ENCODE results near the gene CEBPE. TPM values are rescaled to one million over a fixed set of nuclear protein-coding genes. Genes with fewer than 3 reads are reported as not detected.

Gene CEBPE
- total RNA-seq, 2 donors from 2014 or later, result 0.25 TPM; not detected in 1

DNA sequence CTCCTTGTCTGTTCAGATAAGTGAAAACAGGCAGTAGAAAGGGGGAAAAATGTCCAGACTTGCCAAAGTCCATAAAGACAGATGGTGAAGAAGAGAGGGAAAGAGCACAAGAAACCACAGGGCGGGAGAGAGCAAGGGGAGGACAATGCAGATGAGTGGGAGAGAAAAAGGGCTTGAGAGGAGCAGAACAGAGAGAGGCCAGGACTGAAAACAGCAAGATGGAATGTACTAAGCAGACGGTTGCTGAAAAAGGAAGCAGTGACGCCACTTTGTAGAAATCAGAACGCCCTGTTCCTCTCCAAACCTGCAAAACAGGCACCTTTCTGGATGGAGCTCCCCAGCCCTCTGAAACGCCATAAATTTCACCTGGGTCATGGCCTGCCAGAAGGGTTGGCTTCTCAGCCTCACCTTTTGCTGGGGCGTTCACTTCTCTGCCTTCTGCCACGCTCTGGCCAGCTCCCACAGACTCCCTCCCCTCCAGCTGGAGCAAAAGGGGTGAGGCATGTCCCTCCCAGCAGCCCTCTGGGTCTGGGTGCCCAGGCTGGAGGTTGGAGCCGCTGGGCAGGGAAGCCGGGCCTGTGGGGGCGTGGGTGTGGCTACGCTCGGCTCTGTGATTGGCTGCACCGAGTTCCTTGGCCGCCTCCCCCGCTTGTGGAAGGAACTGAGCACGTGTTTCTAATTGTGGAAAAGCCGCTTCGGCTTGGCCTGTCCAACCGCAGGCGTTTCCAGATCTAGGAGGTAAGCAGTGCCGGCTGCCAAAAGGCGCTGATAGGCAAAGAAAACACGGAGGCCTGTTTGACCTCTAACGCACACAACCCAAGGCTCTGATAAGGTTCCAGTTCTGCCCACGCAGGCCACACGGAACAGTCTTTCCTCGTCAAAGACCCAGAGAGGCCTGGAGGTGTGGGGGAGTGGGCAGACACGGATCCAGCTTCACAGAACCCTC is 35.1 kb upstream of the CEBPE start:
- ATAC-seq (no peak), DNase-seq (no peak)
- peaks cover 49% of the 10 kb centered on the region for H3K27me3 Mint-ChIP-seq
- H3K36me3 Mint-ChIP-seq (ENCODE audit: low read depth), result peaks cover 5% of the 10 kb centered on the region
- H3K9me3 ChIP-seq (ENCODE audit: control insufficient read depth, low read length, poor library complexity, severe bottlenecking), result no peaks in the 10 kb centered on the region
- H3K27ac Mint-ChIP-seq, result no peak overlapping the region
- H3K4me3 Mint-ChIP-seq, result no peak overlapping the region
- H3K4me1 Mint-ChIP-seq, result peaks cover 3% of the 10 kb centered on the region

DNA sequence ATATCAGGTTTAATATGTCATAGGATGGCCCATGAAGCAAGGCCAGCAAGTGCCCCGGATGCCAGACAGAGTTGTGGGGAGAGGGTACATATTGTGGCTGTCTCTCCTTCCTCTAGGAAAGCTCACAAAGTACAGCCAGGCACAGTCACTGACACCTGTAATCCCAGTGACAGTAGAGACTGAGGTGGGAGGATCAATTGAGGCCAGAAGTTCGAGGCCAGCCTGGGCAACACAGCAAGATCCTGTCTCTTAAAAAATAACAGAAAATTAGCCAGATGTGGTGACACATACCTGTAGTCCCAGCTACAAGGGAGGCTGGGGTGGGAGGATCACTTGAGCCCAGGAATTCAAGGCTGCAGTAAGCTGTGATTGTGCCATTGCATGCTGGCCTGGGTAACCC is 32.3 kb upstream of the CEBPE start:
- peaks cover 3% of the 10 kb centered on the region for H3K4me1 Mint-ChIP-seq
- no peak for ATAC-seq
- no peak for DNase-seq
- peaks cover 52% of the 10 kb centered on the region for H3K27me3 Mint-ChIP-seq
- H3K27ac Mint-ChIP-seq, result no peak overlapping the region
- no peaks in the 10 kb centered on the region for H3K9me3 ChIP-seq (ENCODE audit: control insufficient read depth, low read length, poor library complexity, severe bottlenecking)
- no peak overlapping the region for H3K4me3 Mint-ChIP-seq
- peaks cover 5% of the 10 kb centered on the region for H3K36me3 Mint-ChIP-seq (ENCODE audit: low read depth)

DNA sequence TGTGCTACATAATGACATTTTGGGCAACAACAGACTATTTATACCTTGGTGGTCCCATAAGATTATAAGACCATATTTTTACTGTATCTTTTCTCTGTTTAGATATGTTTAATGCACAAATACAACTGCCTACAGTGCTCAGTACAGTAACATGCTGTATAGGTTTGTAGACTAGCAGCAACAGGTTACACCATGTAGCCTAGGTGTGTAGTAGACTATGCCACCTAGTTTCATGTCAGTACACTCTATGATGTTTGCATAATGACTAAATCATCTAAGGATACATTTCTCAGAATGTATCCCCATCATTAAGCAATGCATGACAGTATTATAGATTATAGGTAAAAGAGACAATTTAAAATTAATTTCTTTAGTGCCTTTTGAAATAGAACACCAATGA is 30.7 kb upstream of the CEBPE start:
- peaks cover 5% of the 10 kb centered on the region for H3K36me3 Mint-ChIP-seq (ENCODE audit: low read depth)
- H3K27me3 Mint-ChIP-seq, result peaks cover 55% of the 10 kb centered on the region
- H3K27ac Mint-ChIP-seq, result no peak overlapping the region
- DNase-seq, result no peak
- ATAC-seq, result no peak
- H3K9me3 ChIP-seq (ENCODE audit: control insufficient read depth, low read length, poor library complexity, severe bottlenecking), result no peaks in the 10 kb centered on the region
- H3K4me1 Mint-ChIP-seq, result peaks cover 5% of the 10 kb centered on the region
- no peak overlapping the region for H3K4me3 Mint-ChIP-seq

DNA sequence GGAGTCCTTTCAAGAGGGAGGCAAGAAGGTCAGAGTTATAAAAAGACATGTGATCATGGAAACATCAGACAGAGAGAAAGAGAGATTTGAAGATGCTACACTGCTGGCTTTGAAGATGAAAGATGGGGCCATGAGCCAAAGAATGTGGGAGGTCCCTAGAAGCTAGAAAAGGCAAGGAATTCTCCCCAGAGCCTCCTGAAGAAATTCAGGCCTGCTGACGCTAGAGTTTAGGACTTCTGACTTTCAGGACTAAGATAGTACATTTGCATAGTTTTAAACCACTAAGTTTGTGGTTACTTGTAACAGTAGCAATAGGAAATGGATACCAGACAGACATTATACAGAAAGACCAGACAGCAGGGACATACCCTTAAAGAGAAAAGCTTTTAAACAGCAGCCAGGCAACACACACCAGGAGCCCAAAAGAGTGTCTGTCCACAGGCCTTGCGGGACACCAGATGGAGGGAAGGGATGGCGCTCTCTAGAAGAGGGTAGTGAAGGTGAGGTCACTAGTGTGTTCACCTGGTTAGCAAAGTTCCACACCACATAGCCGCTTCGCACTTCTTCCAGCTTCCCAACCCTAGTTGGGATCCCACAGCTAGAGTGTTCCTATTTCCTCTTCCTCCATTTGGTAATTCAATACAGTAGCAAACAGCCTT is 29.7 kb upstream of the CEBPE start:
- H3K9me3 ChIP-seq (ENCODE audit: control insufficient read depth, low read length, poor library complexity, severe bottlenecking), result no peaks in the 10 kb centered on the region
- DNase-seq (no peak), ATAC-seq (no peak)
- no peak overlapping the region for H3K27ac Mint-ChIP-seq
- peaks cover 53% of the 10 kb centered on the region for H3K27me3 Mint-ChIP-seq
- no peak overlapping the region for H3K4me3 Mint-ChIP-seq
- H3K4me1 Mint-ChIP-seq, result peaks cover 4% of the 10 kb centered on the region
- H3K36me3 Mint-ChIP-seq (ENCODE audit: low read depth), result peaks cover 5% of the 10 kb centered on the region

DNA sequence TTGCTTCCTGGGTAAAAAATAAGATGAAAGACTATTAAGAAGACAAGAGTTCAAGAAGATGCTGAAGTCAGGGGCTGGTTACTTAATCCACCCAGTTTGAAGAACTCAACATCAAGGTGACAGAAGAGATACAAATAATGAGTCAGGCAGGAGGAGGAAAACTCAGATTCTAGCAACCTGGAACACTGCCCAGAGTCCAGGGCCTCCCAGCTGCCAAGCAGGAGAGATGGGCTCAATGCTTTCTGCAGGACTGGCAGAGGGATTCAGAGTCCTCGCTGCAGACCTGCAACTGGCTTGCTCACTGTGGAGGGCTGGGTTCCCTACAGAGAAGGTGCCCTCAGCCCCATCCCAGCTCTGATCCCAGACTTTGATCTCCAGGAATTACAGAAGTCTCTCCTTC is 28.6 kb upstream of the CEBPE start:
- Mint-ChIP-seq H3K27me3 (peaks cover 44% of the 10 kb centered on the region), H3K4me1 (peaks cover 2% of the 10 kb centered on the region), H3K36me3 (ENCODE audit: low read depth) (peaks cover 5% of the 10 kb centered on the region), H3K27ac (peak overlapping the region; percentile 8), H3K4me3 (no peak overlapping the region)
- no peak for DNase-seq
- H3K9me3 ChIP-seq (ENCODE audit: control insufficient read depth, low read length, poor library complexity, severe bottlenecking), result no peaks in the 10 kb centered on the region
- ATAC-seq, result no peak

DNA sequence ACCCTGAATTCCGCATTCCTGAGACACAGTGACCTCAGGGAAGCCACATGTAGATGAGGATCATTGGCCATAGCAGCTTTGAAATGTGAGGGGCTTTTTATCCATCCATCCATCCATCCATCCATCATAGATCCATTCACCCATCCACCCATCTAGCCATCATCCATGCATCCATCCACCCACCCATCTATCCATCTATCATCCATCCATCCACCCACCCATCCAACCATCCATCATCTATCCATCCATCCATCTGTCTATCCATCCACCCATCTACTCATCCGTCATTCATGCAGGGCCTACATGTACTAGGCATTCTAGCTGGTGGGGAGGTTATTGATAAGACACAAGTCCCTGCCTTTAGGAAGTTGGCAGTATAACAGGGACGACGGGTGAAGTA is 27.9 kb upstream of the CEBPE start:
- H3K27me3 Mint-ChIP-seq, result peaks cover 44% of the 10 kb centered on the region
- DNase-seq (no peak), ATAC-seq (no peak)
- H3K4me1 Mint-ChIP-seq, result peaks cover 2% of the 10 kb centered on the region
- H3K27ac Mint-ChIP-seq, result no peak overlapping the region
- peaks cover 5% of the 10 kb centered on the region for H3K36me3 Mint-ChIP-seq (ENCODE audit: low read depth)
- H3K4me3 Mint-ChIP-seq, result no peak overlapping the region
- H3K9me3 ChIP-seq (ENCODE audit: control insufficient read depth, low read length, poor library complexity, severe bottlenecking), result no peaks in the 10 kb centered on the region

DNA sequence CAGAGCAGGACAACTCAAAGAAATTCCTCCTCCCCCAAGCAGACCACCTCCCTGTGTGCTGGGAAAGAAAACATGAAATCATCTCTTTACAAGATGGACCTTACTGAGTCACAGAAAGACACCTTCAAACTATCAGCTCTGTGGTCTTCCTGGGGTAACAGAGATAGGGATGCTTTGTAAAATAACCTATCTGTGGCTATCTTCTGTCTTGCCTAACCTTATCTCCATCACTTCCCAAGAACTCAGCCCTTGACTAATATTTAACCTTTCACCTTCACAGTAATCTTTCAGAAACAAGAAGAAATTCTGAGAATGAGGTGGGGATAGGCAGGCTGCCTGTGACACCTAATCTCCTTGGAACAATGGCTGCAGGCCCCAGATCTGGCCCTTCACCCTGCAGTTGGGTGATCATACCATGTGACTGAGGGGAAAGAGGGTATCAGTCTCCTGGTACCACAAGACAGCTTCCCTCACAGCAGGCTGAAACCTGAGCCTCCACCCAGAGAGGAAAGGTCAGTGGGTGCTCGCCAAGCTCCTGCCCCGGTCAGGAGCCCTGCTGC is 27.4 kb upstream of the CEBPE start:
- DNase-seq (no peak), ATAC-seq (no peak)
- Mint-ChIP-seq H3K36me3 (ENCODE audit: low read depth) (peaks cover 5% of the 10 kb centered on the region), H3K27me3 (peaks cover 44% of the 10 kb centered on the region), H3K27ac (no peak overlapping the region), H3K4me3 (no peak overlapping the region), H3K4me1 (peaks cover 2% of the 10 kb centered on the region)
- no peaks in the 10 kb centered on the region for H3K9me3 ChIP-seq (ENCODE audit: control insufficient read depth, low read length, poor library complexity, severe bottlenecking)

DNA sequence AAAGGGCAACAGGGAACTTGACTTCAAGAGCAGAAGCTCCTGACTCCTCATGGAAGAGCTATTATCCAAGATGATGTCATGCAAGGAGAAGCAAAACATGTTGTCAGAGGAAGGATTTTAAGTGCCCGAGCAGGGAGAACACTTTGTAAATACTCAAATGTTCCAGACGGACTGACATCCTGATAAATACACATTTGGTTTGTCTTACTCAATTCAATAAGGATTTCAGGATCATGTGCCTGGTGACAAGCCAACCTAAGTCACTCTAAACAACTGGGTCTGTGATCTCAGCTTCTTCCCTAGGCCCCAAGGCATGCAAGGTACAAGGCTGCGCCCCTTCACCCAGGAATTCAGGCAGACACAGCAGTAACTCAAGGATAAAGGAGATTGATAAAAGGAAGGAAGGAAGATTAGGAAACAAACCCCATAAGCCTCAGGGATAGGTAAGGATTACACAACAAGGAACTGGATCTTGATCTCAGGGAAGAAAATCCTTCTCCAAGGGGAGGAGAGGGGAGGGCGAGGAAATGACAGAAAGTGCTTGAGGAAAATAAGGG is 26.8 kb upstream of the CEBPE start:
- peaks cover 2% of the 10 kb centered on the region for H3K4me1 Mint-ChIP-seq
- H3K27ac Mint-ChIP-seq, result no peak overlapping the region
- no peak for DNase-seq
- H3K36me3 Mint-ChIP-seq (ENCODE audit: low read depth), result peaks cover 5% of the 10 kb centered on the region
- no peak for ATAC-seq
- no peak overlapping the region for H3K4me3 Mint-ChIP-seq
- no peaks in the 10 kb centered on the region for H3K9me3 ChIP-seq (ENCODE audit: control insufficient read depth, low read length, poor library complexity, severe bottlenecking)
- H3K27me3 Mint-ChIP-seq, result peaks cover 38% of the 10 kb centered on the region

DNA sequence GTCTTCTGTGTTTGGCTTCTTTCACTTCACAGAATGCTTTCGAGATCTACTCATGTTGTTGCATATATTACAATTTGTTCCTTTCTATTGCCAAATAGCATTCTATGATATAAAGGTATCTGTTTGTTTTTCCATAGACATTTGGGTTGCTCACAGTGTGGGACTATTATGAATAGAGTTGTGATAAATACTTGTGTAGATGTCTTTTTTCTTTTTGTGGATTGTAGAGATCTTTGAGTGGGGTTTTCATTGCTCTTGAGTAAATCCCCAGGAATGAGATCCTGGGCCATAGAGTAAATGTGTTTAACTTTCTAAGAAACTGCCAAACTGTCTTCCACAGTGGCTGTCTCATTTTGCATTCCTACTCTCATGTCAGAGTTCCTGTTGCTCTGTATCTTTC is 24.9 kb upstream of the CEBPE start:
- ATAC-seq, result no peak
- no peak overlapping the region for H3K4me3 Mint-ChIP-seq

DNA sequence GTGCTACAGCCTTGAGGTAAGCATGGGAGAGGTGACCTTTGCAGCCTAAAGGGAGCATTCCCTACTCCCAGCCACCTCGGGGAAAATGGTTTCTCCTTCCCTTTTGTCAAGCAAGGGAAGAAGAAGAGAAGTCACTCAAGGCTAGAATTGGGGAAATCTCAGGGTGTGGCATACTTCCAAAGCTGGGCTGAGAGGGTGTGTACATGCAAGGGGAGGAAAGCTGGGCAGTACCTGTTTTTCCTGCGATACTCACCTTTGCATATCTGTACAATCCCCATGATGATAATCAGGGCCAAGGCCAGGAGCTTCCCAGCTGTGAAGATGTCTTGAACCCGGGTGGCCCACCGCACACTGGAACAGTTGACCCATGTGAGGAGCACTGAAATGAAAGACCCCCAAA is 23.8 kb upstream of the CEBPE start:
- peaks cover 3% of the 10 kb centered on the region for H3K36me3 Mint-ChIP-seq (ENCODE audit: low read depth)
- DNase-seq (no peak), ATAC-seq (no peak)
- H3K27me3 Mint-ChIP-seq, result peaks cover 26% of the 10 kb centered on the region
- H3K9me3 ChIP-seq (ENCODE audit: control insufficient read depth, low read length, poor library complexity, severe bottlenecking), result no peaks in the 10 kb centered on the region
- H3K27ac Mint-ChIP-seq, result no peak overlapping the region
- H3K4me1 Mint-ChIP-seq, result peaks cover 2% of the 10 kb centered on the region
- H3K4me3 Mint-ChIP-seq, result no peak overlapping the region

More for the DNA sequence above, 24.9 kb upstream of the CEBPE start:
- Mint-ChIP-seq H3K4me1 (peaks cover 2% of the 10 kb centered on the region), H3K36me3 (ENCODE audit: low read depth) (peaks cover 3% of the 10 kb centered on the region), H3K27ac (no peak overlapping the region), H3K27me3 (peaks cover 31% of the 10 kb centered on the region)
- H3K9me3 ChIP-seq (ENCODE audit: control insufficient read depth, low read length, poor library complexity, severe bottlenecking), result no peaks in the 10 kb centered on the region
- DNase-seq, result no peak

DNA sequence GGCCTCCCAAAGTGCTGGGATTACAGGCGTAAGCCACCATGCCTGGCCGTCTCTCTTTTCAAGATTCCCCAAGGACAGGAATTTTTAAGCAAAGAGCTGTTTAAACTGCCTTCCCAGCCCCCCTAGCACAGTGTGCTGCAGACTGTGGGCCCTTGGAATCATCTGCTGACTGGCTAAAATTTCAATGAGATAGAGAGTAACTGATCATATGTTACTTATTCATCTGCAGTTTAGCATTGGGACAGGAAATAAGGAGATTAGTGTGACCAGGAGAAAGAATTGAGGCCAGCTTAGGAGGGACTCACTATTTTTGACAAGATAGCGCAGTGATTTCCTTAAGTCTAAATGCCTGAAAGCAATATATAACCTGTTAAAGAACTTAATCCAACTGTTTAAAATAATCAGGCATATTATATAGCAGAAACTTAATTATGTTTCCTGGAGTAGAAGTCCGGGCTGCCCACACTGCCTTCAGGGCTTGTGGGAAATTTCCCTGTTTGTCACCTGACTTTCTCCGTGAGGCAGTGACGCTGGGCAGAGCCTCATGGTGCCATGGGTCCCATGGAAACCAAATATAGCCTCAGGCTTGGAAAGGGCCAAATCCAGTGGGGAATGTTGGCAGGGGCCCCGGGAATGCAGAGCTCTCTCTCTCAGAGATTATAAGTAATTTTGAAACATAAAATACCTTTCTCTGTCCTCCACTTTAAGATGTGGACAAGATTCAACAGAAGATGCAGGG is 22.8 kb upstream of the CEBPE start:
- H3K9me3 ChIP-seq (ENCODE audit: control insufficient read depth, low read length, poor library complexity, severe bottlenecking), result no peaks in the 10 kb centered on the region
- peaks cover 2% of the 10 kb centered on the region for H3K4me1 Mint-ChIP-seq
- no peak for ATAC-seq
- DNase-seq, result no peak
- peaks cover 18% of the 10 kb centered on the region for H3K27me3 Mint-ChIP-seq
- no peak overlapping the region for H3K27ac Mint-ChIP-seq
- H3K36me3 Mint-ChIP-seq (ENCODE audit: low read depth), result peaks cover under 1% of the 10 kb centered on the region
- no peak overlapping the region for H3K4me3 Mint-ChIP-seq

DNA sequence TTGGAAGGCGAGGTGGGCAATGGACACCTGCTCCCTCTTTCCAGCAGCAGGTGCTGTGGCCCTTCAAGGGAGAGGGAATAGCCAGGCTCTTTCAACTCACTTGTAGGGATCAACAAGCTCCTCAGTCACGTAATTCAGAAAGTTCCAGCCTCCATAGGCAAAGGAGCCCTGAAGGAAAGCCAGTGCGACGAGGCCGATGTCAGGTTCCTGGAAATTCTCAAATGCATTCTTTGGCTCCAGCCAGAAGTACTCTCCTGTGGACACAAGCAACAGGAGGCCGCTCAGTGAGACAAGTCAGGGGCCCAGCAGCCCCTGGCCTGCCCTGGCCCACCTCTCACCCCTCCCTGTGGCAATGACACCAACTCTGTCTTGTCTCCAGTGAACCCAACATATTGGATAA is 21.3 kb upstream of the CEBPE start:
- ATAC-seq, result no peak
- H3K9me3 ChIP-seq (ENCODE audit: control insufficient read depth, low read length, poor library complexity, severe bottlenecking), result no peaks in the 10 kb centered on the region
- Mint-ChIP-seq H3K4me3 (no peak overlapping the region), H3K4me1 (peaks cover 2% of the 10 kb centered on the region), H3K36me3 (ENCODE audit: low read depth) (no peaks in the 10 kb centered on the region), H3K27me3 (peaks cover 11% of the 10 kb centered on the region), H3K27ac (no peak overlapping the region)
- DNase-seq, result no peak

DNA sequence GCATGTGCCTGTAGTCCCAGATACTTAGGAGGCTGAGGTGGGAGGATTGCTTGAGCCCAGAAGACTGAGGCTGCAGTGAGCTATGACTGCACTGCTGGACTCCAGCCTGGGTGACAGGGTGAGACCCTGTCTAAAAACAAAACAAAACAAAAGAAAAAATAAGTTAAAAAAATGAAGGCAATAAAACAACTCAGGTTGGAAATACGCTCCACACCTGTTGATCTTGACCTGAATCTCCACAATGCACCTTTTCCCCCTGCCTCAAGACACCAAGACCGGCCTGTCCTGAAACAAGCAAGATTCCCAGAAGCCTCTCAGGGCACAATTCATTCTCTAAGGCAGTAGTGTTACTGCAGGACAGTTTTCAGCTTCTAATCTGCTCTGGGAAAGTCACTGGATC is 20.8 kb upstream of the CEBPE start:
- Mint-ChIP-seq H3K36me3 (ENCODE audit: low read depth) (no peaks in the 10 kb centered on the region), H3K27me3 (peaks cover 11% of the 10 kb centered on the region), H3K4me1 (peaks cover 2% of the 10 kb centered on the region), H3K4me3 (no peak overlapping the region), H3K27ac (no peak overlapping the region)
- ATAC-seq (no peak), DNase-seq (no peak)
- H3K9me3 ChIP-seq (ENCODE audit: control insufficient read depth, low read length, poor library complexity, severe bottlenecking), result no peaks in the 10 kb centered on the region
